Endothelial cell (in vitro differentiated cells): ENCODE results near the gene USH2A. TPM values are rescaled to one million over a fixed set of nuclear protein-coding genes. Genes with fewer than 3 reads are reported as not detected.

Source experiments
- DNase-seq: peaks from one replicate; pipeline ENCODE4 v3.0.0; 2021; ENCODE audit warnings: low spot score
- H3K27ac Mint-ChIP-seq: one replicate; pipeline ENCODE4 v1.8.0; 2021; ENCODE audit warnings: mixed read lengths, inconsistent platforms; ENCODE audit not compliant: unreplicated experiment
- H3K27me3 Mint-ChIP-seq: one replicate; pipeline ENCODE4 v1.8.0; 2021; ENCODE audit warnings: mild to moderate bottlenecking, moderate library complexity, mixed read lengths, inconsistent platforms; ENCODE audit not compliant: unreplicated experiment
- H3K36me3 Mint-ChIP-seq: one replicate; pipeline ENCODE4 v1.8.0; 2021; ENCODE audit warnings: mild to moderate bottlenecking, low read depth, mixed read lengths, inconsistent platforms; ENCODE audit not compliant: unreplicated experiment
- H3K4me1 Mint-ChIP-seq: one replicate; pipeline ENCODE4 v1.8.0; 2021; ENCODE audit warnings: mild to moderate bottlenecking, mixed read lengths, inconsistent platforms; ENCODE audit not compliant: unreplicated experiment
- H3K4me3 Mint-ChIP-seq: one replicate; pipeline ENCODE4 v1.8.0; 2021; ENCODE audit warnings: mild to moderate bottlenecking, mixed read lengths, inconsistent platforms; ENCODE audit not compliant: unreplicated experiment
- H3K9me3 Mint-ChIP-seq: one replicate; pipeline ENCODE4 v1.8.0; 2021; ENCODE audit warnings: mixed read lengths, inconsistent platforms; ENCODE audit not compliant: unreplicated experiment
- total RNA-seq: library from RNA; stranded (reverse); fragmentation: NEBNext Ultra II Directional; extraction: Animal tissue kit (Norgen Biotek cat#: 25700); gene quantifications from one replicate; pipeline ENCODE4 v1.2.1, GENCODE V29; 2021; ENCODE audit not compliant: unreplicated experiment
- TF ChIP-seq, protein P1 (sequence below): fragments of 200-600 bp; sonication (generic); IDR thresholded peaks from one replicate; pipeline ENCODE4 v1.5.0; 2021; ENCODE audit warnings: antibody characterized with exemption; ENCODE audit not compliant: unreplicated experiment

Gene USH2A
- total RNA-seq, 1 donor from 2014 or later = not detected

DNA sequence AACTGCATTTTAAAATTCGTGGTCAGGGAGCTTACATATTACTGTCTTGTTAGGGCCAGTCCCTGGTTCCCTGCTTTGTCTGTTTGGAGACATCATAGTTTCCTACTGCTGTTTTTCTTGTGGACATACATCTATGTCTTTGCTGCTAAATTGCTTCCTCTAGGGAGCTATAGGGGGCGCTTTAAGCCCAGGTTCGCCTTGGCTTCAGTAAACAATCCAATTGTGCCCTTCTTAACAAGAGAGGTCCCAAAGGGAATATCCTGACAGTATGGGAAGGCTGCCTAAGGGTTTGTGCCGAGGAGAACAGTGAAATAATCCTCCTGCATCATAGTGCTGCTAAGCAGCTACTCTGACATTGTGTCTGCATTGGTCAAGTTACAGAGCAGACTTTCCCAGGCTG lies 112.5 kb downstream of the USH2A start:
- DNase-seq = peak; percentile 58
- H3K27me3 Mint-ChIP-seq = no peaks in the 10 kb centered on the region

GRCh38 chr1:216306830-216307229 lies 116.4 kb downstream of the USH2A start:
- TF ChIP-seq, protein P1, sequence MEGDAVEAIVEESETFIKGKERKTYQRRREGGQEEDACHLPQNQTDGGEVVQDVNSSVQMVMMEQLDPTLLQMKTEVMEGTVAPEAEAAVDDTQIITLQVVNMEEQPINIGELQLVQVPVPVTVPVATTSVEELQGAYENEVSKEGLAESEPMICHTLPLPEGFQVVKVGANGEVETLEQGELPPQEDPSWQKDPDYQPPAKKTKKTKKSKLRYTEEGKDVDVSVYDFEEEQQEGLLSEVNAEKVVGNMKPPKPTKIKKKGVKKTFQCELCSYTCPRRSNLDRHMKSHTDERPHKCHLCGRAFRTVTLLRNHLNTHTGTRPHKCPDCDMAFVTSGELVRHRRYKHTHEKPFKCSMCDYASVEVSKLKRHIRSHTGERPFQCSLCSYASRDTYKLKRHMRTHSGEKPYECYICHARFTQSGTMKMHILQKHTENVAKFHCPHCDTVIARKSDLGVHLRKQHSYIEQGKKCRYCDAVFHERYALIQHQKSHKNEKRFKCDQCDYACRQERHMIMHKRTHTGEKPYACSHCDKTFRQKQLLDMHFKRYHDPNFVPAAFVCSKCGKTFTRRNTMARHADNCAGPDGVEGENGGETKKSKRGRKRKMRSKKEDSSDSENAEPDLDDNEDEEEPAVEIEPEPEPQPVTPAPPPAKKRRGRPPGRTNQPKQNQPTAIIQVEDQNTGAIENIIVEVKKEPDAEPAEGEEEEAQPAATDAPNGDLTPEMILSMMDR = no peak
- Mint-ChIP-seq H3K27me3 (no peaks in the 10 kb centered on the region), H3K4me1 (peaks cover 7% of the 10 kb centered on the region), H3K27ac (no peak overlapping the region), H3K4me3 (no peak overlapping the region), H3K9me3 (no peaks in the 10 kb centered on the region), H3K36me3 (no peaks in the 10 kb centered on the region)
- DNase-seq = no peak

More for the DNA sequence above, 112.5 kb downstream of the USH2A start:
- Mint-ChIP-seq H3K27ac (no peak overlapping the region), H3K4me3 (no peak overlapping the region), H3K9me3 (no peaks in the 10 kb centered on the region), H3K4me1 (peaks cover 7% of the 10 kb centered on the region), H3K36me3 (no peaks in the 10 kb centered on the region)
- TF ChIP-seq, protein P1 = peak; percentile 64

- no peak for DNase-seq
- H3K27me3 Mint-ChIP-seq = no peaks in the 10 kb centered on the region
- H3K9me3 Mint-ChIP-seq = no peaks in the 10 kb centered on the region
- H3K27ac Mint-ChIP-seq = no peak overlapping the region
- H3K4me1 Mint-ChIP-seq = no peaks in the 10 kb centered on the region
- H3K4me3 Mint-ChIP-seq = no peak overlapping the region
- TF ChIP-seq, protein P1 = no peak
- no peaks in the 10 kb centered on the region for H3K36me3 Mint-ChIP-seq
Measured at GRCh38 chr1:216303690-216304089, 119.6 kb downstream of the USH2A start.

- Mint-ChIP-seq H3K4me3 (no peak overlapping the region), H3K9me3 (no peaks in the 10 kb centered on the region), H3K4me1 (no peaks in the 10 kb centered on the region), H3K36me3 (no peaks in the 10 kb centered on the region), H3K27me3 (no peaks in the 10 kb centered on the region), H3K27ac (no peak overlapping the region)
- TF ChIP-seq, protein P1 = no peak
- no peak for DNase-seq
Measured at GRCh38 chr1:216293683-216294082, 129.6 kb downstream of the USH2A start.

- Mint-ChIP-seq H3K27me3 (peaks cover 2% of the 10 kb centered on the region), H3K36me3 (peaks cover 1% of the 10 kb centered on the region), H3K4me1 (no peaks in the 10 kb centered on the region), H3K4me3 (no peak overlapping the region), H3K9me3 (peaks cover 1% of the 10 kb centered on the region), H3K27ac (no peak overlapping the region)
- DNase-seq = no peak
- TF ChIP-seq, protein P1 = no peak
Measured at GRCh38 chr1:216290074-216290473, 133.2 kb downstream of the USH2A start.
